ENCODE measurements around the gene LRRC71. TPM values are rescaled to one million over a fixed set of nuclear protein-coding genes. Genes with fewer than 3 reads are reported as not detected.

Gene LRRC71
- total RNA-seq, 1 experiment from 2014 or later = 0.22 TPM

DNA sequence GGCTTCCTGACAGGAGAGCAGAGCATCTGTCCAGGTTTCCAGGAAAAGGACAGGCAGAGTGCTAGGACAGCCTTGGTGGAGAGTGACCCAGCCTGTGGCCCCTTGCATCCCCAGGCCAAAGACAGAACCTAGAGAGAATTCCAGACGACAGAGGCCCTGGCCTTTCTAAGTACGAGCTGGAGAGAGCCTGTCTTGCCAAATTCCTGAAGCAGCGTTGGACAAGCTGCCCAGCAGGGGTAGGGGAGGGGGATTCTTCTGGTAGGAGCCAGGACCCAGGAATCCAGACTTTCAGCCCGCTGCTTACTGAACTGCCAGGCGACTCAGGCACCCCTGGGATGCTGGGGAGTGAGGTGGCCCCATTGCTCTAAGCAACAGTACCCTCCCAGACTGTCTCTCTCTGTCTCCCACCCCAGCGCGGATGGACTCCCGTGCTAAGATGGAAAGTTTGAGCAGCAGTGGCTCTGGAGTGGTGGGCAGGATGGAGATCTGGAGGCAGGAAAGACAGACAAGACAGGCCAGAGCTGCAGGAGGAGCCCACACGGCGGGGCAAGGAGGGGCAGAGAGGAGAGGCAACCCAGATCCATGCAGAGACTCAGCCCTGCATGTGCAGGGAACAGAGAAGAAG is 35.8 kb upstream of the LRRC71 start:
- DNase-seq (ENCODE audit: low spot score) (no peak), ATAC-seq (no peak; the same call in 1 of the 2 replicates)
- Mint-ChIP-seq H3K36me3 (no peaks in the 10 kb centered on the region), H3K4me1 (peaks cover 30% of the 10 kb centered on the region), H3K27me3 (ENCODE audit: low read depth) (peaks cover 35% of the 10 kb centered on the region), H3K4me3 (no peak overlapping the region), H3K27ac (no peak overlapping the region), H3K9me3 (no peaks in the 10 kb centered on the region)
- ChIA-PET POLR2A (interaction anchor here (0.8 kb wide), 1 partner anchor 36 kb away, joined by 3 read pairs; no protein-coding TSS in a partner anchor), CTCF (interaction anchor here (0.7 to 13.3 kb wide), 13 partner anchors 8 to 260 kb away, joined by 3 to 211 read pairs (median 12); partner anchors contain the start of genes INSRR, LRRC71 and NTRK1)
- TF ChIP-seq, protein P1, sequence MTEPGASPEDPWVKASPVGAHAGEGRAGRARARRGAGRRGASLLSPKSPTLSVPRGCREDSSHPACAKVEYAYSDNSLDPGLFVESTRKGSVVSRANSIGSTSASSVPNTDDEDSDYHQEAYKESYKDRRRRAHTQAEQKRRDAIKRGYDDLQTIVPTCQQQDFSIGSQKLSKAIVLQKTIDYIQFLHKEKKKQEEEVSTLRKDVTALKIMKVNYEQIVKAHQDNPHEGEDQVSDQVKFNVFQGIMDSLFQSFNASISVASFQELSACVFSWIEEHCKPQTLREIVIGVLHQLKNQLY (CRISPR knock-in tag; IDR thresholded peaks at IDR 0.05) = no peak
- TF ChIP-seq SOX15 (CRISPR knock-in tag; IDR thresholded peaks at IDR 0.05) (no peak), RORB (CRISPR knock-in tag; IDR thresholded peaks at IDR 0.05) (no peak), ZNF263 (CRISPR knock-in tag; IDR thresholded peaks at IDR 0.05; ENCODE audit: low read depth) (no peak)
- TF ChIP-seq, protein P2, sequence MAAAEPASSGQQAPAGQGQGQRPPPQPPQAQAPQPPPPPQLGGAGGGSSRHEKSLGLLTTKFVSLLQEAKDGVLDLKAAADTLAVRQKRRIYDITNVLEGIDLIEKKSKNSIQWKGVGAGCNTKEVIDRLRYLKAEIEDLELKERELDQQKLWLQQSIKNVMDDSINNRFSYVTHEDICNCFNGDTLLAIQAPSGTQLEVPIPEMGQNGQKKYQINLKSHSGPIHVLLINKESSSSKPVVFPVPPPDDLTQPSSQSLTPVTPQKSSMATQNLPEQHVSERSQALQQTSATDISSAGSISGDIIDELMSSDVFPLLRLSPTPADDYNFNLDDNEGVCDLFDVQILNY (CRISPR knock-in tag; IDR thresholded peaks at IDR 0.05) = no peak
- TF ChIP-seq, protein P3, sequence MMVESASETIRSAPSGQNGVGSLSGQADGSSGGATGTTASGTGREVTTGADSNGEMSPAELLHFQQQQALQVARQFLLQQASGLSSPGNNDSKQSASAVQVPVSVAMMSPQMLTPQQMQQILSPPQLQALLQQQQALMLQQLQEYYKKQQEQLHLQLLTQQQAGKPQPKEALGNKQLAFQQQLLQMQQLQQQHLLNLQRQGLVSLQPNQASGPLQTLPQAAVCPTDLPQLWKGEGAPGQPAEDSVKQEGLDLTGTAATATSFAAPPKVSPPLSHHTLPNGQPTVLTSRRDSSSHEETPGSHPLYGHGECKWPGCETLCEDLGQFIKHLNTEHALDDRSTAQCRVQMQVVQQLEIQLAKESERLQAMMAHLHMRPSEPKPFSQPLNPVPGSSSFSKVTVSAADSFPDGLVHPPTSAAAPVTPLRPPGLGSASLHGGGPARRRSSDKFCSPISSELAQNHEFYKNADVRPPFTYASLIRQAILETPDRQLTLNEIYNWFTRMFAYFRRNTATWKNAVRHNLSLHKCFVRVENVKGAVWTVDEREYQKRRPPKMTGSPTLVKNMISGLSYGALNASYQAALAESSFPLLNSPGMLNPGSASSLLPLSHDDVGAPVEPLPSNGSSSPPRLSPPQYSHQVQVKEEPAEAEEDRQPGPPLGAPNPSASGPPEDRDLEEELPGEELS (CRISPR knock-in tag; IDR thresholded peaks at IDR 0.05) = no peak

DNA sequence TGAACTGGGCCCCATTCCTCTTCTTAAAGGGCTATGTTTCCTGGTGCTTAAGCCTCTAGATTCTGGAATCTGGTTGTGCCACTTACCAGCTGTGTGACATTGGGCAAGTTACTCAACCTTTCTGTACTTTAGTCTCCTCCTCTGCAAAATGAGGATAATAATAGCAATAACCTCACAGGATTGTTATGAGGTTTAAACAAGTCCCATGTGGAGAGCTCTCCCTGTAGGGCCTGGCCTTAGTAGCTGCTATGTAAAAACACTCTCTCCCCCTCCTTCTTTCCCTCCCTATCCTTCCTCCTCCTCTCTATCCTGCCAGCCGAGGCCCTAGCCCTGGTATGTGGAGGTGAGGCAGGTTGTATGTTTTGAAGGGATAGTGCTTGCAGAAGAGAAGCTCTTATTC is 35.1 kb upstream of the LRRC71 start:
- ATAC-seq (no peak), DNase-seq (ENCODE audit: low spot score) (no peak)
- TF ChIP-seq CREM (CRISPR knock-in tag; IDR thresholded peaks at IDR 0.05) (no peak), NFE2L1 (CRISPR knock-in tag; IDR thresholded peaks at IDR 0.05) (no peak), ATF1 (CRISPR knock-in tag; IDR thresholded peaks at IDR 0.05) (no peak), ETV6 (CRISPR knock-in tag; IDR thresholded peaks at IDR 0.05) (no peak), ZNF423 (CRISPR knock-in tag; IDR thresholded peaks at IDR 0.05) (no peak), ZNF671 (CRISPR knock-in tag; IDR thresholded peaks at IDR 0.05) (no peak), GABPB1 (CRISPR knock-in tag; IDR thresholded peaks at IDR 0.05) (no peak), ZNF121 (CRISPR knock-in tag; IDR thresholded peaks at IDR 0.05) (no peak), TCF7 (CRISPR knock-in tag; IDR thresholded peaks at IDR 0.05; ENCODE audit: low read depth) (no peak), NR2C2 (CRISPR knock-in tag; IDR thresholded peaks at IDR 0.05) (no peak)
- TF ChIP-seq, protein P3 (CRISPR knock-in tag; IDR thresholded peaks at IDR 0.05) = no peak
- TF ChIP-seq, protein P4, sequence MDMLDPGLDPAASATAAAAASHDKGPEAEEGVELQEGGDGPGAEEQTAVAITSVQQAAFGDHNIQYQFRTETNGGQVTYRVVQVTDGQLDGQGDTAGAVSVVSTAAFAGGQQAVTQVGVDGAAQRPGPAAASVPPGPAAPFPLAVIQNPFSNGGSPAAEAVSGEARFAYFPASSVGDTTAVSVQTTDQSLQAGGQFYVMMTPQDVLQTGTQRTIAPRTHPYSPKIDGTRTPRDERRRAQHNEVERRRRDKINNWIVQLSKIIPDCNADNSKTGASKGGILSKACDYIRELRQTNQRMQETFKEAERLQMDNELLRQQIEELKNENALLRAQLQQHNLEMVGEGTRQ (CRISPR knock-in tag; IDR thresholded peaks at IDR 0.05) = no peak
- Mint-ChIP-seq H3K36me3 (no peaks in the 10 kb centered on the region), H3K4me1 (peaks cover 30% of the 10 kb centered on the region), H3K27me3 (ENCODE audit: low read depth) (peaks cover 41% of the 10 kb centered on the region), H3K9me3 (no peaks in the 10 kb centered on the region), H3K4me3 (no peak overlapping the region), H3K27ac (no peak overlapping the region)
- POLR2A ChIA-PET = interaction anchor here (0.8 kb wide), 1 partner anchor 37 kb away, joined by 3 read pairs; no protein-coding TSS in a partner anchor
- CTCF ChIA-PET = interaction anchor here (0.7 to 13.3 kb wide), 13 partner anchors 9 to 261 kb away, joined by 3 to 211 read pairs (median 12); partner anchors contain the start of genes INSRR, LRRC71 and NTRK1
